HEK293T (cell line): Measurements from ENCODE around the gene MPND.
"Not testable (repeated sequence)": the region's sequence is repeated elsewhere in the genome, so short reads cannot be mapped to it uniquely, and the experiment has no call there.

Experiments used
- CTCF ChIA-PET: fragments of 350-600 bp; formaldehyde crosslinking; extraction: SDS; loops from one replicate; lab custom pipeline; 2021; ENCODE audit warnings: antibody characterized with exemption, inconsistent platforms; lab: Yijun Ruan, JAX
- POLR2A ChIA-PET: fragments of 350-600 bp; formaldehyde crosslinking; extraction: SDS; loops from one replicate; lab custom pipeline; 2020; ENCODE audit warnings: antibody characterized with exemption, inconsistent platforms; lab: Yijun Ruan, JAX
- DNase-seq: peaks from one replicate; pipeline ENCODE4 v3.0.0; 2012; ENCODE audit warnings: mixed read lengths; ENCODE audit errors: extremely low spot score
- ARNT ChIP-seq: fragments of 450-650 bp; IDR thresholded peaks from 2 replicates; pipeline ENCODE4 v1.6.1; 2017; ENCODE audit warnings: mild to moderate bottlenecking
- BHLHE40 ChIP-seq: fragments of 450-650 bp; IDR thresholded peaks from 2 replicates; pipeline ENCODE4 v1.6.1; 2016; ENCODE audit warnings: mild to moderate bottlenecking, moderate library complexity, borderline replicate concordance
- CTBP1 ChIP-seq: fragments of 450-650 bp; IDR thresholded peaks from 2 replicates; pipeline ENCODE4 v1.6.1; 2016; ENCODE audit warnings: borderline replicate concordance
- ELF4 ChIP-seq: fragments of 450-650 bp; IDR thresholded peaks from 2 replicates; pipeline ENCODE4 v1.6.1; 2017; ENCODE audit warnings: antibody characterized with exemption
- FOXA1 ChIP-seq: fragments of 450-650 bp; IDR thresholded peaks from 2 replicates; pipeline ENCODE4 v1.6.1; 2016; ENCODE audit warnings: mild to moderate bottlenecking
- FOXK2 ChIP-seq: fragments of 450-650 bp; IDR thresholded peaks from 2 replicates; pipeline ENCODE4 v1.6.1; 2016; ENCODE audit warnings: mild to moderate bottlenecking
- FOXM1 ChIP-seq: fragments of 450-650 bp; IDR thresholded peaks from 2 replicates; pipeline ENCODE4 v1.6.1; 2017; ENCODE audit warnings: mild to moderate bottlenecking, borderline replicate concordance
- HDGF ChIP-seq: fragments of 450-650 bp; IDR thresholded peaks from 2 replicates; pipeline ENCODE4 v1.6.1; 2017; ENCODE audit warnings: antibody characterized with exemption, borderline replicate concordance
- L3MBTL2 ChIP-seq: fragments of 450-650 bp; conservative IDR thresholded peaks from 2 replicates; pipeline ENCODE4 v1.6.1; 2016; ENCODE audit warnings: mild to moderate bottlenecking
- LEF1 ChIP-seq: fragments of 450-650 bp; IDR thresholded peaks from 2 replicates; pipeline ENCODE4 v1.6.1; 2017; ENCODE audit warnings: mild to moderate bottlenecking, borderline replicate concordance
- NFRKB ChIP-seq: fragments of 450-650 bp; IDR thresholded peaks from 2 replicates; pipeline ENCODE4 v1.6.1; 2016; ENCODE audit warnings: mild to moderate bottlenecking, moderate library complexity
- PKNOX1 ChIP-seq: fragments of 450-650 bp; IDR thresholded peaks from 2 replicates; pipeline ENCODE4 v1.6.1; 2016
- SP1 ChIP-seq: fragments of 450-650 bp; IDR thresholded peaks from 2 replicates; pipeline ENCODE4 v1.6.1; 2017
- SUZ12 ChIP-seq: fragments of 450-650 bp; IDR thresholded peaks from 2 replicates; pipeline ENCODE4 v1.6.1; 2016; ENCODE audit warnings: mild to moderate bottlenecking
- TARDBP ChIP-seq: fragments of 450-650 bp; IDR thresholded peaks from 2 replicates; pipeline ENCODE4 v1.6.1; 2016
- ZNF384 ChIP-seq: fragments of 450-650 bp; IDR thresholded peaks from 2 replicates; pipeline ENCODE4 v1.6.1; 2016

The MPND gene

GRCh38 chr19:4327877-4328242 is 15.5 kb upstream of the MPND start:
- TF ChIP-seq LEF1 (no peak), HDGF (no peak), NFRKB (no peak), SP1 (no peak), BHLHE40 (no peak), SUZ12 (no peak), ARNT (no peak), FOXK2 (no peak), ELF4 (no peak), FOXA1 (no peak), FOXM1 (no peak), L3MBTL2 (no peak), CTBP1 (no peak), PKNOX1 (no peak)
- ChIA-PET POLR2A (interaction anchor here (0.7 to 1.0 kb wide), 2 partner anchors 8 to 15 kb away, joined by 3 to 6 read pairs; partner anchors contain the start of gene MPND), CTCF (interaction anchor here (1.0 to 1.1 kb wide), 2 partner anchors 25 to 61 kb away, joined by 3 read pairs; no protein-coding TSS in a partner anchor)
- DNase-seq = no peak

GRCh38 chr19:4328243-4328990 is 14.9 kb upstream of the MPND start:
- ChIA-PET CTCF (interaction anchor here (1.0 to 1.1 kb wide), 2 partner anchors 24 to 61 kb away, joined by 3 read pairs; no protein-coding TSS in a partner anchor), POLR2A (interaction anchor here (0.7 to 1.0 kb wide), 2 partner anchors 9 to 14 kb away, joined by 3 to 6 read pairs; partner anchors contain the start of gene MPND)
- 0 out of 2 replicates have a peak, but pooled peaks have one; percentile 39 for TF ChIP-seq TARDBP
- TF ChIP-seq BHLHE40 = no peak
- no peak for TF ChIP-seq HDGF
- TF ChIP-seq SP1 = peak; percentile 100
- TF ChIP-seq PKNOX1 = peak; percentile 55
- TF ChIP-seq L3MBTL2 = peak; percentile 93
- DNase-seq = peak; percentile 92

GRCh38 chr19:4328991-4329681 is 14.2 kb upstream of the MPND start:
- CTCF ChIA-PET = not testable (repeated sequence)
- peak; percentile 65 for DNase-seq
- POLR2A ChIA-PET = interaction anchor here (2.8 kb wide), 1 partner anchor 14 kb away, joined by 12 read pairs; the partner anchor contains the start of gene MPND

GRCh38 chr19:4329858-4330257 is 13.5 kb upstream of the MPND start:
- ChIA-PET POLR2A (interaction anchor here (2.8 kb wide), 1 partner anchor 13 kb away, joined by 12 read pairs; the partner anchor contains the start of gene MPND), CTCF (interaction anchor here (0.7 kb wide), 1 partner anchor 52 kb away, joined by 3 read pairs; no protein-coding TSS in a partner anchor)
- TF ChIP-seq ELF4 = no peak
- no peak for TF ChIP-seq NFRKB
- no peak for TF ChIP-seq PKNOX1
- no peak for TF ChIP-seq ARNT
- no peak for TF ChIP-seq BHLHE40
- TF ChIP-seq ZNF384 = no peak
- no peak for TF ChIP-seq FOXA1
- TF ChIP-seq LEF1 = no peak
- no peak for TF ChIP-seq SUZ12
- TF ChIP-seq FOXM1 = no peak
- no peak for TF ChIP-seq SP1
- no peak for TF ChIP-seq HDGF
- no peak for TF ChIP-seq FOXK2
- no peak for TF ChIP-seq CTBP1
- TF ChIP-seq L3MBTL2 = no peak
- TF ChIP-seq TARDBP = no peak
- no peak for DNase-seq

GRCh38 chr19:4334929-4335570 is 8.3 kb upstream of the MPND start:
- no peak for TF ChIP-seq HDGF
- no peak for TF ChIP-seq ELF4
- no peak for TF ChIP-seq L3MBTL2
- TF ChIP-seq PKNOX1 = no peak
- TF ChIP-seq SP1 = no peak
- TF ChIP-seq ARNT = no peak
- no peak for TF ChIP-seq FOXM1
- no peak for TF ChIP-seq TARDBP
- no peak for TF ChIP-seq NFRKB
- no peak; the same call in 1 of the 2 replicates for TF ChIP-seq CTBP1
- no peak for TF ChIP-seq FOXK2
- TF ChIP-seq SUZ12 = no peak
- no peak for TF ChIP-seq ZNF384
- no peak for TF ChIP-seq LEF1
- no peak for TF ChIP-seq BHLHE40
- TF ChIP-seq FOXA1 = no peak
- POLR2A ChIA-PET = no interaction called here
- CTCF ChIA-PET = no interaction called here
- no peak for DNase-seq
